Nucleus accumbens (tissue), 56 donors: ENCODE measurements around the gene SLC26A8.
A peak's percentile ranks its signal among the peaks of the same experiment; 100 is the strongest.
"Not testable (repeated sequence)": the region's sequence is repeated elsewhere in the genome, so short reads cannot be mapped to it uniquely, and the experiment has no call there.

Source experiments
- DNase-seq, 56 donors: peaks; one replicate each; lab custom pipeline; 2025; lab: John Stamatoyannopoulos, UW

SLC26A8 gene

GRCh38 chr6:35920793-35921732 lies 103.4 kb downstream of the SLC26A8 start, which contains the start of gene SRPK1:
SRPK1 (minus strand) TSS chr6:35921098; CDS start chr6:35921056, 42 bp downstream.
- DNase-seq = peak in 55 of 56 donors; percentile 25 to 94 (median 81)

GRCh38 chr6:35919827-35920751 lies 104.4 kb downstream of the SLC26A8 start:
- peak in 30 of 56 donors; percentile 2 to 55 (median 17) for DNase-seq

GRCh38 chr6:35919085-35919826 lies 105.2 kb downstream of the SLC26A8 start:
- DNase-seq = no peak

- not testable (repeated sequence) for DNase-seq
Measured at GRCh38 chr6:35916893-35917292, 107.5 kb downstream of the SLC26A8 start.

DNA sequence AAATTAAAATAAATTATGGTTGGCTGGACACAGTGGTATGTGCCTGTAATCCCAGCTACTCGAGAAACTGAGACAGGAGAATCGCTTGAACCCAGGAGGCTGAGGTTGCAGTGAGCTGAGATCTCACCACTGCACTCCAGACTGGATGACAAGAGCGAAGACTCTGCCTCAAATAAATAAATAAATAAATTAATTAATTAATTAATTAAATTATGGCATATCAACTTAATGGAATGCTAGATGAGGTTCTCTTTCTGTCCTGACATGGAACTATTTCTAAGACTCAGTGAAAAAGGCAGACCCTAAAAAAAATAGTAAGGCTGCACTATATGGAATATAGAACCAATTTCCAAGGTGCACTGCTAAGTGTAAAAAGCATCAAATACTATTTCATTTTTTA lies 108.4 kb downstream of the SLC26A8 start:
- DNase-seq = no peak

DNA sequence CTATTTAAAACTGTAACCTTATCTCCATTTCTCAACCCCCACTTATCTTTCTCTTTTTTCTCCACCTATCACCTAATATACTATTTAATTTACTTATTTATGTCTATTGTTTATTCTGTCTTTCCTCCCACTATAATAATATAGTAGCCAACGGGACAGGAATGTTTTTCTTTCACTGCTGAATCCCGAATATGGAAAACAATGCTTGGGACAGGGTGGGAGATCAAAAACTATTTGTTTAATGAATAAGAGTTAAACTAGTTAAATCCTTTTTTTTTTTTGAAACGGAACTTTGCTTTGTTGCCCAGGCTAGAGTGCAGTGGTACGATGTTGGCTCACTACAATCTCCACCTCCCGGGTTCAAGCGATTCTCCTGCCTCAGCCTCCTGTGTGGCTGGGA lies 109.9 kb downstream of the SLC26A8 start:
- no peak for DNase-seq

DNA sequence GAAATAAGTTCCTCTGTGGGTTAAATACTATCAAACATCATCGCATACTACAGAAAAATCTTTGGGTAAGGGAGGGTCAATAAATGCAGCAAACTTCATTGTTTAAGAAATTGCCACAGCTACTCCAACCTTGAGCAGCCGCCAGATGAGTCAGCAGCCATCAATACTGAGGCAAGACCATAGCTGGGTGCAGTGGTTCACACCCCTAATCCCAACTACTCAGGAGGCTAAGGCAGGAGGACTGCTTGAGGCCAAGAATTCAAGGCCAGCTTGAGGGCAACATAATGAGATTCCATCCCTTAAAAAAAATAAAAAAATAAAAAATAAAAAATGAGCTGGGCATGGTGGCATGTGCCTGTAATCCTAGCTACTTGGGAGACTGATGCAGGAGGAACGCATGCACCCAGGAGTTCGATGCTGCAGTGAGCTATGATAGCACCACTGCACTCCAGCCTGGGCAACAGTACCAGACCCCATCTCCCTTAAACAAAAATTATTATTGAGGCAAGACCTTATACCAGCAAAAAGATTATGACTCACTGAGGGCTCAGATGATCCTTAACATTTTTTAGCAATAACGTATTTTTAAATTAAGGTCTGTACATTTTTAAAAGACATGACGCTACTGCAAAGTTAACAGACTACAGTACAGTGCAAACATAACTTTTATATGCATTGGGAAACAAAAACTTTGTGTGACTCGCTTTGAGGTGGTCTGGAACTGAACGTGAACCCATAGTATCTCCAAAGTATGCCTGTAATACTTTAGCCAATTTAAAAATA lies 112.4 kb downstream of the SLC26A8 start:
- DNase-seq = no peak

- not testable (repeated sequence) for DNase-seq
Measured at GRCh38 chr6:35909571-35909970, 114.9 kb downstream of the SLC26A8 start.

GRCh38 chr6:35908753-35909401 lies 115.6 kb downstream of the SLC26A8 start:
- not testable (repeated sequence) for DNase-seq

DNA sequence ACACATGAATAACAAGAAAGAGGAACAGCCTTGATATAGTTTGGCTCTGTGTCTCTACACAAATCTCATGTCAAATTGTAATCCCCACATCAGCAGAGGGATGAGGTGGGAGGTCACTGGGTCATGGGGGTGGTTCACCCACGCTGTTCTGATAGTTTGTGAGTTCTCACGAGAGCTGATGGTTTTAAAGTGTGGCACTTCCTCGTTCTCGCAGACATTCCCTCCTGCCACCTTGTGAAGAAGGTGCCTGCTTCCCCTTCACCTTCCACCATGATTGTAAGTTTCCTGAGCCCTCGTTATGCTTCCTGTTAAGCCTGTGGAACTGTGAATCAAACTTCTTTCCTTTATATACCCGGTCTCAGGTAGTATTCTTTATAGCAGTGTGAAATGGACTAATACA lies 116.7 kb downstream of the SLC26A8 start:
- no peak for DNase-seq

GRCh38 chr6:35906499-35906846 lies 118.0 kb downstream of the SLC26A8 start:
- no peak for DNase-seq

- DNase-seq = no peak
Measured at GRCh38 chr6:35905841-35906498, 118.5 kb downstream of the SLC26A8 start.

DNA sequence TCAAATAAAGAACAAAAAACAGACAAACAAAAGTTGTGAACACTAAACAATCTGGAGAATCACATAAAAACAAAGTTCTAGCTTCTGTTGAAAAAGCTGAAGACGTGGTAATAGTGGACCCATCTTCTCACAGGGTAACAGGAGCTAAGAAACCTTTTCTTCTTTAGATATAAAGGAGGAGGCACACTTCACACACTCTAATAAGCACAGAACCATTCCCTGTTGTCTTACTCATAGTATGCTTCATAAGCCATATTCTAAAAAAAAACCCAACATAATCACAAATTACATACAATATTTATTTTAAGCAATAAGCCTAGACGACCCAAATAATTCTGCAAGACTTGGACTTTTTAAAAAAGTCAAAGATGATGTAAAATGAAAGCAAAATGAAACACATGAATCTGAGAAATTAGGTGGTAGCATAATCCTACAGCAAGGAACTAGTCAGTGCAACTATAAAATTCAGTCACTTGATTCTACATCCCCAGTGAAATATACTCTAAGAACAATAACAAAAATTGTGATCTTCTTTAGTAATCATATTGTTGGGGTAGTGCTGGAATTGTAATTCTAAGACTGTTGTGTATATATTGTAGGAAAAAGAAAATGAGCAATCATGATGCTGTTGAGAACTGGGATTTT lies 119.2 kb downstream of the SLC26A8 start:
- no peak for DNase-seq

- DNase-seq = no peak
Measured at GRCh38 chr6:35903679-35904078, 120.8 kb downstream of the SLC26A8 start.

DNA sequence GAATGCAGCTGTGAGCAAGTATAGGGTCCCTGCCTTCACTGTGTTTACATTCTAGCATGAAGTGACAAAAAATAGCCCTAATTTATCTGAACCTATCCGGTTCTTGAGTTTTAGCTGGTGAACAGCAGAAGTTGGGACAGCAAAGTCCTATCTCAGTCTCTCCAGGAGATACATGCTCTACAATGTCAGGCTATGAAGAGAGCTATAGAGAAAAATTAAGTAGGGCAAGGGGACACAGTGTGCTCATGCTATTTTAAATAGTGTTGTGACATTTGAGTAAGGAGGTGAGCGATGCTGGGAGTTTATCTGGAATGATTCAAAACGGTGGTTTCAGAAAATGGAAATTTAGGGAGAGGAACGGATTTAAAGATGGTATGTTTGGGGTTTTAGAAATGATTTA lies 124.0 kb downstream of the SLC26A8 start:
- DNase-seq = no peak

DNA sequence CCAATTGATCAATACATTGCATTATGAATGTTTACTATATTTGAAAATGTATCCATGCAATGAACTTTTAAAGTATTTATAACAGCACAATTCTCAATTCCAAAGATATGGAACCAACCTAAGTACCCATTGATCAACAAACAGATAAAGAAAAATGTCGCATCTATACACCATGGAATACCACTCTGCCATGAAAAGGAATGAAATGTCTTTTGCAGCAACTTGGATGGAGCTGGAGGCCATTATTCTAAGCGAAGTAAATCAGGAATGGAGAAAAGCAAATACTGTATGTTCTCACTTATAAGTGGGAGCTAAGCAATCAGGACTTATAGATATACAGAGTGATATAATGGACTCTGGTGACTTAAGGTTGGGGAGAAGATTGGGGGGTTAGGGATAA lies 126.4 kb downstream of the SLC26A8 start:
- no peak for DNase-seq

DNA sequence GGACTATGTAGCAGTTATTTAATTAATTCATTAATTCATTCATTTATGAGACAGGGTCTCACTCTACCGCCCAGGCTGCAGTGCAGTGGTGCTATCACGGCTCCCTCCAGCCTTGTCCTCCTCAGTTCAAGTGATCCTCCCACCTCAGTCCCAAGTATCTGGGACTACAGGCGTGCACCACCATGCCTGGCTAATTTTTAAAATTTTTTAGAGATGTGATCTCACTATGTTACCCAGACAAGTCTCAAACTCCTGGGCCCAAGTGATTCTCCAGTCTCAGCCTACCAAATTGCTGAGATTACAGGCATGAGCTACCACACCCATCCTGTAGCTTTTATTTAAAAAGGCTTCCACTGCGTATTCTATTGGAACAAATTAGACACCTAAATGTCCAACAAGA lies 127.0 kb downstream of the SLC26A8 start:
- DNase-seq = no peak

- no peak for DNase-seq
Measured at GRCh38 chr6:35897036-35897435, 127.4 kb downstream of the SLC26A8 start.
